SKM-1 treated with dmso at 0.1 percent for 144 hours (cell line): ENCODE data around the gene DOCK8.
"Not testable (repeated sequence)": the region's sequence is repeated elsewhere in the genome, so short reads cannot be mapped to it uniquely, and the experiment has no call there.

Source experiments
- DNase-seq: peaks from one replicate; lab custom pipeline; 2025; ENCODE audit not compliant: unreplicated experiment; lab: John Stamatoyannopoulos, UW

The DOCK8 gene

DNA sequence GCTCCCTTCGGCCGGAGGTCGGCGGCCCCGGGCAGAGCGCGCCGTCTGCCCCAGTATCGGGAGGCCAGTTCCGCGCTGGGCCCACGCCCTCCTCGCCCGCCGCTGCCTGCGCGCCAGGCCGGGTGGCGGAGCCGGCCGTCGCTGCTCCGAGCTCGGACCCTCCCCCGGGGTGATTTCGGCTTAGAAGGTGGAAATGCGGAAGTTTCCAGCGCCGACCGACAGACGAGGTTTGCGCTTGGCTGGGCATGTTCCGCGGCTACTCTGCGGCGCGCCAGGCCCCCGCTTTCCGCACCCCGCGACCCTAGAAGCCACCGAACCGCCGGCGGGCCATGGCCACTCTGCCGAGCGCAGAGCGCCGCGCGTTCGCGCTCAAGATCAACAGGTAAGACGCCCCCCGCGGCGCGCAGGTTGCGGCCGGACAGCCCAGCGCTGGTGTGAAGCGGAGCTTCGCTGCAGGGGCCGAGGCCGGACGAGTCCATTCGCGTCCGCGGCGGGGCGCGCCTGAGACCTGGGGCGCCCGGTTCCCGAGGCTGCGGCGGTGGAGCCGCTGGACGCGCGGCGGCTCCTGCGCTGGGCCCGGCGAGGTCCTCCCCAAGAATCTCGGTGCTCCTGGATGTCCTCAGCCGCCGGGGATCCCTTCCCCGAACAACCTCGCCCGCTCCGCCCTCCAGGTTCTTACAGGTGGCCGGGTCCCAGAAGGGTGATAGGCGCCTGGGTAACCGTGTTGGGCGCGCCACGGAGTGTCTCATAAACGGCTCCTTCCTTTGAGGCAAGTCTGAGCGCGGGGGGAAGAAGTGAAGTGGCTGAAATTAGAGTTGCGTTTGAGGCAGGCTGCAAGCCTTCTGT lies at the start of gene DOCK8:
Gene DOCK8, plus strand, starts transcription at position 218 of the 846 bp plus-strand sequence. Its CDS starts 112 bp downstream, at position 330.
- peak; percentile 81 for DNase-seq

DNA sequence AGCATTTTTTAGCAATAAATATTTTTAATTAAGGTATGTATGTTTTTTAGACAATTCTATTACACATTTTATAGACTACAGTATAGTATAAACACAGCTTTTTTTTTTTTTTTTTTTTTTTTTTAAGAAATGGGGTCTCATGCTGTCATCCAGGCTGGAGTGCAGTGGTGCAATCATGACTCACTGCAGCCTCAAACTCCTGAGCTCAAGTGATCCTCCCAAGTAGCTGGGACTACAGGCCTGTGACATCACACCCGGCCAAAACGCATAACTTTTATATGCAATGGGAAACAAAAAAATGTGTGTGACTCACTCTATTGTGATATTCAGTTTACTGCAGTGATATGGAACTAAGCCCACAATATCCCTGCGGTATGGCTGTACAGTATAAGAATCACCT lies 44.9 kb upstream of the DOCK8 start:
- not testable (repeated sequence) for DNase-seq

- DNase-seq, result not testable (repeated sequence)
Observed at GRCh38 chr9:178140-178825, 36.4 kb upstream of the DOCK8 start.

DNA sequence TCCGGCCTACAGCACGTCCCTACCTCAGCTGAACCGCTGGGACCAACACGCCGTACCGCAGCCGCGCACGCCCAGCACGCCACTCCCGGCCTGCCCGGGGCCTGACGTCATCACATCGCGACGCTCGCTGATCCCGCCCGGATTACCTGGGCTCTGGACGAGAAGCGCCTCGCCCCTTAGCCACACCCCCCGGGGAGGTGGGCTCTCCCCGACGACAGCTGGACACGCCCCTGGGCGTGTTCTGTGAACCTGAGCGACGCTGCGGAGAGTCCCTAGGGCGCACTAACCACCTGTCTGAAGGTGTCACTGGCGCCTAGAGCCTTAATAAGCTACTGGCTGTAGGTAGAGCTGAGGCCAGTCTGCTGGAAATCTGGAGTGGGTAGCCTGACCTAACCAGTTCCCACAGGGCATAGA lies 35.7 kb upstream of the DOCK8 start, which contains the start of gene ZNG1A:
Gene ZNG1A, minus strand, starts transcription at position 87 of the 414 bp plus-strand sequence. CDS start 87 bp downstream, outside the sequence.
- peak; percentile 28 for DNase-seq

DNA sequence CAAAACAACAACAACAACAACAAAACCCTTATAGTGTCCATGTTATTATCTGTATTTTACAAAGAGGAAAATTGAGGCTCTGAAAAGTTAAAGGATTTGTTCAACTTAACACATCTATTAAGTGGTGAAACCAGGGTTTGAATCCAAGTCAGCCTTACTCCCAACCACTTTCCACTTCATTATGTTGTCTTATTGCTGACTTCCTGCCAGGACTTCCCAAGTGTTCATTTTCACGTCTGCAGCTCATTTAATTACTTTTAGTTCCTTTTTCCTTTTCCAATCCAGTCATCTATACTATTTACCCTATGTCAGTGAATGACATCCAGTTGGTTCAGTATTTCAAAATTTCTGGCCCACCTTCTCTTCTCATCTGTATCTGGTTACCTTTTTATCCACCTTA lies 15.1 kb upstream of the DOCK8 start:
- DNase-seq, result not testable (repeated sequence)

GRCh38 chr9:206481-206880 lies 8.2 kb upstream of the DOCK8 start:
- no peak for DNase-seq

- DNase-seq, result no peak
Observed at GRCh38 chr9:209143-209758, 5.4 kb upstream of the DOCK8 start.

GRCh38 chr9:211036-211435 lies 3.6 kb upstream of the DOCK8 start:
- no peak for DNase-seq

DNA sequence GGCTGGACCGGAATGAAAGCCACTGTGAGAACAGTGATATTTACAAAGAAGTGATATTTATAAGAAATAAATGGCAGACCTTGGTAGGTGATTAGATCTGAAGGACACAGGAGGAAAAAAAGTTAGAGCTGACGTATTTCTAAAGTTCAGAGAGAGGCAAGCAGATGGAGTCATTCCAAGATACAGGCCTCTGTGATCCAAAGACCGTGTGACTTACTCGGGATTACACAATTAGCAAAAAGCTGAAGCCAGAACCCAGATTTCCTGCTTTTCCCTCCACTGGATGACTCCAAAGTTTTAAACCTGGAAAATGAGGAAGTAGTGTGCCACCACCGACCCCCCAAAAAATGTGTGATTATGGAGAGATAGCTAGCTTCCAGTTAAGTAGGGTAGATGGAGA lies 3.1 kb upstream of the DOCK8 start:
- DNase-seq, result no peak

DNA sequence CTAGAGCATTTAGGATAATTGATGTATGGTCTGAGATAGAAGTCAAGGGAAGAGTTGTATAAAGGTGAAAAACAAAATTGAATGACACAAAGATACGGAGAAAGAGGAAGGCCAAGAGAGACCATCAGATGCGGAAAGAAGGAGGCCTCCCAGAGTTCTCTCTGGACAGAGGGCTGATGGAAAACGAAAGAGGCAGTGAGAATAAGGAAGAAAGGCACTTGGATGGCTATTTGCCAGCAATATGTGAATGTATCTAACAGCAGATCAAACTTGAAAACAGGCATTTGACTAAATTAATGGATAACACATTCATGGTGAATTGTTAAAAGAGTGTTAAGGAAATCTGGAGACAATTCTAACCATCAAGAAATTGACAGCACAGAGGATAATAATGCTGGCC lies 2.4 kb upstream of the DOCK8 start:
- DNase-seq, result no peak

- DNase-seq, result not testable (repeated sequence)
Observed at GRCh38 chr9:213901-214300, 764 bp upstream of the DOCK8 start.

GRCh38 chr9:214351-214647 lies 366 bp upstream of the DOCK8 start:
- no peak for DNase-seq

DNA sequence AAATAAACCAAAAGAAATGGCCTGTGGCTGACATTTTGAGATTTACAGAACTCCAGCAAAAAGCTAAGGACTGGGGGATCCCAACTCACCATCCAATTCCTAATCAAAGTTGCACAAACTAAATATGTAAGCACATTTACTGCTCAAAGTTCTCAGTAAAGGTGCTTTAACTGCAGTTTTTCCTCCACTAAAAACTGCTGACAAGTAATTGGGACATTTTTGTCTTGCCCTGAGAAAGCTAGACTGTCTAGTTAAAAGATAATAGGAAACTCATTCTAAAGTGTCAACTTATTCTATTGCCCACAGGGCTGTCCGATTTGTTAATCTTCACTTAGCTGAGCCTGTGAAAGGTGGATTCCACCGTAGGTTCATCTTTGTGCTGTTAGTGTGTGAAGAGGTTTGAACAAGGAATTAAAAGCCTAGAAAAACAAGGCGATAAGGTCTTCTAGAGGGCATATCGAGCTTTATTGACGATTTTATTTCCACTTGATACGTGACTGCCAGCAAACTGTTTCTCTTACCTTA lies 1.0 kb downstream of the DOCK8 start:
- no peak for DNase-seq

DNA sequence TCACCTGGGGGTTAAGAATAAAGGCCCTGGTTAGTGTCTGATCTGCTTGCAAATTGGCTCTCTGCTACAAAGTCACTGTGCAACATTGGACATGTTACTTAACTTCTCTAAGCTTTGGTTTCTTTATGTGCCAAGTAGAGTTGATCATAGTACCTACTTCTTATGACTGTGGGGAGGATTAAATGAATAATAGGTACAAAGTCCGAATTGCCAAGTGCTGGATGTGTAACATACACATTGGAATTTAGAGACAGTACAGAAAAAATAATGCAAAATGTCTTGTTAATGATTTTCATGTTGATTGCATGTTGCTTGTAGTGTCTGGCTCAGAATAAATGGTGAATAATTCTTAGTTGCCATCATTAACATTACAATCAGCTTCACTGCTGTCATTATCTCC lies 2.2 kb downstream of the DOCK8 start:
- DNase-seq, result no peak

DNA sequence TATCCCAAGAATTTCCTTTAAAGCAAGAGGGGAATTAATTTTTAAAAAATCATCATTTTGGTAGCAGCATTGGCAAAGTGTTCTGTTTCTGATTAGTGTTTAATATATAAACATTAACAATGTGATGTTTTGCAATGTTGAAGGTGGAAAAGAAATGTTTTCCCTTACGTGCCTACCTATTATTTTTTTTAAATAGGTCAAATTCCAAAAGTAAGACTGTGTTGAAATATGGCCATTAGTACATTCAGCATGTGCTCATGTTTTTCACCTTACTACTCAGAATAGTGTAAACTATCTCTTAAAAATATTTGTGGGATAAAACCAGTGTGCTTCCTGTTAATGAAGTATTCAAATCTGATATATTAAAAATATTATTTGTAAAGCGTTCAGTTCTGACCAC lies 3.3 kb downstream of the DOCK8 start:
- DNase-seq, result no peak

DNA sequence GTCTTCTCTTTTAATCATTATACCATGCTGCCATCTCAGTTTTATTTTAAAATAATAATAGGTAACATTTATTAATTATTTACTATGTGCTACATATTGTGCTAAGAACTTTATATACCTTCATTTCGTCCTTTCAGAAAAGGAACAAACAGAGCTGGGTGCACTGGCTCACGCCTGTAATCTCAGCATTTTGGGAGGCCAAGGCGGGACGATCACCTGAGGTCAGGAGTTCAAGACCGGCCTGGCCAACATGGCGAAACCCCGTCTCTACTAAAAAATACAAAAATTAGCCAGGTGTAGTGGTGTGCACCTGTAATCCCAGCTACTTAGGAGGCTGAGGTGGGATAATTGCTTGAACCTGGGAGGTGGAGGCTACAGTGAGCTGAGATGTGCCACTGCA lies 4.4 kb downstream of the DOCK8 start:
- not testable (repeated sequence) for DNase-seq

DNA sequence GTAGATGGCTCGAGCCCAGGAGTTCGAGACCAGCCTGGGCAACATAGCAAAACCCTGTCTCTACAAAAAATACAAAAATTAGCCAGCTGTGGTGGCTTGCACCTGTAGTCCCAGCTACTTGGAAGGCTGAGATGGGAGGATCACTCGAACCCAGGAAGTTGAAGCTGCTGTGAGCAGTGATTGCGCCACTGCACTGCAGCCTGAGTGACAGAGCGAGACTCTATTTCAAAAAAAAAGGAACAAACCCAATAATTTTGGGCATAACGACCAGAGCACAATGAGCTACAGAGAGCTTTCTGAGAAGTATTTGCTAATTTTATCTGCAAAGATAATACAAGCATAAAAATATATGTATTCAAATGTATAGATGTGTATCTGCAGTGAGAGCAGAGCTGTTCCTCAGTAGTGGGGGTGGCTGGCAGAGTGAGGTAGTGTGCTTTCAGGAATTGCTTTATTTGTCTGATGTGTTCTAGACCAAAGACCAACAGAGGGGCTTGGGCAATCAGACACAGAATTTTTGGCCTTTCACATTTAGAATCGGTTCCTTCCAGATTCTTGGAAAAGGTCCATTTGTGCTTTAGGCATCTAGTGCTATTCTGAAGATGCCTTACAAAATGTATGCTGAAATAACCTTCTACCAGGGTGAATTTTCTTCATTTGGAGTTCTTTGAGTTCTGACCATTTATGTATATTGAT lies 5.2 kb downstream of the DOCK8 start:
- peak; percentile 73 for DNase-seq

DNA sequence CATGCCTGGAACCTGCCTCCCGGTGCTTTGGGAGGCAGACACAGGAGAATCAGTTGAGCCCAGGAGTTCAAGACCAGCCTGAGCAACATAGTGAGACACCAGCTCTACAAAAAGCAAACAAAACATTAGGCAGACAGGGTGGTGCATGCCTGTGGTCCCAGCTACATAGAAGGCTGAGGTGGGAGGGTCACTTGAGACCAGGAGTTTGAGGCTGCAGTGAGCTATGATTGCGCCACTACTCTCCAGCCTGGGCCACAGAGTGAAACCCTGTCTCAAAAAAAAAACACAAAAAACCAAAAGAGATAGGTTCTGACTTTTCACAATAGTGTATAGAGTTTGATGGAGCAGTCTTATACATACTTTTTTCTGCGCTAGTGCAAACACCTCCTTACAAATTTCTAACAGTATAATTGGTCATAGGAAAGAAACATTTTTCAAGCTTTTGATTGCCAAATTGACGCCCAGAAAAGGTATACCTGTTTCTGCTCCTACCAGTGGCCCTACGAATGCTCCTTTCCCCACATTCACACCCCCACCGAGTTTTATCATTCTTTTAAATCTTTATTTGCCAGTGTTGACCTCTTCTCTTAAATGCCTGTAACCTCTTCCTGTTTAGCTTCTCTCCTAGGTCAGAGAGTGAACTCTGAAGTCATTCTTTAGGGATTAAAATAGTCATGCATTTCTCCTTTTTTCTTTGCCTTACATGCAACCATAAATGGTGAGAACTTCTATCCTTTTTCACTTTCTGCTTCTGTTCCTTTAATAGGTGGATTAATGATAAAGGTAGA lies 7.5 kb downstream of the DOCK8 start:
- peak; percentile 80 for DNase-seq

DNA sequence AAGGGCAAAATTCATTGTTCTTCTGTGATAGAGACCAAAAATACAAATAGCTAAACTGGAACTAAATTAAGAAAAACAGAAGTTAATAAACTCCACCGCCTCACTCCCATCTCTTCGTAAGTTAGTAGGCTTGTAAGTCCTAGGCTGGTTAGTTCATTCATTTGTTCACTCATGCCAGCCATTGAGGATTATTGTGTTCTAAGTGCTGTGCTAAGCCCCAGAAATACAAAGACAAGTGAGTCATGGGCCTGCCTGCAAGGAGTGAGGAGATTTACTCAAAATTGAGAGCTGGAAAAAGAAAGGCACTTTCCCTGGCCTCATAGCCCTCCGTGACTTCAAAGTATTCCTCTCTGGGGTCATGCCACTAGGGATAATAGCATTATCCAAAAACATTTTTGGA lies 8.5 kb downstream of the DOCK8 start:
- no peak for DNase-seq

DNA sequence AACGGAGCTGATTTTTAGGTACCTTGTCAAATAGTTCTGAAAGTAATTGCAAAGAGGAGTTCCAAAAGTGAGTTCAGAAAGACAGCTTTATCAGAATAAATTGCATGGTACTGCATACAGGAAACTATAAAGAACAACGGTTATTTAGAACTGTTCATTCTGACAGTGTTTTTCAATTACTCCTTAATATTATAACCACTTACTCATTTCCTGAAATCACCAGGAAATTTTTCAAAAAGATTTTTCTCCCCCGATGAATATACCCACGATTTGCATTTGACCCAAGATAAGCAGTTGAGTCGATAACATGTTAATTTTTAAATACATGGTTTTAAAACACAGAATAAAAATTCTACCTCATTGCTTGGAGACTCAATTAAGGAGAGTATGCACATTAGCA lies 9.4 kb downstream of the DOCK8 start:
- DNase-seq, result no peak
